ENCODE data around the gene NUP210L.

- TF ChIP-seq POLR2AphosphoS5 (IDR thresholded peaks at IDR 0.05; ENCODE audit: borderline replicate concordance, low read depth, low read length): no peak
- no peak for TF ChIP-seq EZH2 (IDR thresholded peaks at IDR 0.05)
Measured at GRCh38 chr1:154019269-154019668, 135.6 kb downstream of the NUP210L start.

All from SK-N-MC (cell line).